D721Med (cell line): Measurements from ENCODE around the gene MARCHF3.

Experiments used
- DNase-seq: peaks from one replicate; pipeline ENCODE4 v3.0.0; 2011; ENCODE audit warnings: low spot score; ENCODE audit not compliant: insufficient read length
- FAIRE-seq: peaks from 2 replicates; lab custom pipeline; 2011; peaks lifted over from hg19 to GRCh38; lab: Jason Lieb, UNC
- TF ChIP-seq, protein P1 (sequence below): IDR thresholded peaks from 2 replicates; pipeline ENCODE4 v1.5.1; 2012; ENCODE audit warnings: mild to moderate bottlenecking, control low read depth; ENCODE audit not compliant: insufficient read depth; ENCODE audit errors: missing control alignments

The MARCHF3 gene

DNA sequence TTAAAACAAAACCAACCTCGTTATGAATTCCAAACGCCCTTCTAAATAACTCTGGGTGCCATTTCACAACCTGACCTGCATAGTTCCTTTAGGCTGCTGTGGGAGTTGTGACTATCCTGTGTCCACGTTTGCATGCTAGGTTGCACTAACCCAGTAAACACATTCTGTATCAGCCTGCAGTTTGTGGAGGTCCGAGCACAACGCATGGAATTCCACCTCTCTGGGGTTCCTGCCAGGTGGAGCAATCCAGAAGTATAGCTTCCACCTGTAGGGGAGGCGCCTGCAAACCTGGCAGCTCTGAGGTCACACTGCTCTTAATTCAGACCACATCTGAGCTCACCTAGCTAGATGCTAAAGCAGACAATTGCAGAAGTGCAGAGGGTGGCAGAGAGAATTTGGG is 57.2 kb downstream of the MARCHF3 start:
- TF ChIP-seq, protein P1, sequence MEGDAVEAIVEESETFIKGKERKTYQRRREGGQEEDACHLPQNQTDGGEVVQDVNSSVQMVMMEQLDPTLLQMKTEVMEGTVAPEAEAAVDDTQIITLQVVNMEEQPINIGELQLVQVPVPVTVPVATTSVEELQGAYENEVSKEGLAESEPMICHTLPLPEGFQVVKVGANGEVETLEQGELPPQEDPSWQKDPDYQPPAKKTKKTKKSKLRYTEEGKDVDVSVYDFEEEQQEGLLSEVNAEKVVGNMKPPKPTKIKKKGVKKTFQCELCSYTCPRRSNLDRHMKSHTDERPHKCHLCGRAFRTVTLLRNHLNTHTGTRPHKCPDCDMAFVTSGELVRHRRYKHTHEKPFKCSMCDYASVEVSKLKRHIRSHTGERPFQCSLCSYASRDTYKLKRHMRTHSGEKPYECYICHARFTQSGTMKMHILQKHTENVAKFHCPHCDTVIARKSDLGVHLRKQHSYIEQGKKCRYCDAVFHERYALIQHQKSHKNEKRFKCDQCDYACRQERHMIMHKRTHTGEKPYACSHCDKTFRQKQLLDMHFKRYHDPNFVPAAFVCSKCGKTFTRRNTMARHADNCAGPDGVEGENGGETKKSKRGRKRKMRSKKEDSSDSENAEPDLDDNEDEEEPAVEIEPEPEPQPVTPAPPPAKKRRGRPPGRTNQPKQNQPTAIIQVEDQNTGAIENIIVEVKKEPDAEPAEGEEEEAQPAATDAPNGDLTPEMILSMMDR = no peak
- DNase-seq (no peak), FAIRE-seq (no peak)

DNA sequence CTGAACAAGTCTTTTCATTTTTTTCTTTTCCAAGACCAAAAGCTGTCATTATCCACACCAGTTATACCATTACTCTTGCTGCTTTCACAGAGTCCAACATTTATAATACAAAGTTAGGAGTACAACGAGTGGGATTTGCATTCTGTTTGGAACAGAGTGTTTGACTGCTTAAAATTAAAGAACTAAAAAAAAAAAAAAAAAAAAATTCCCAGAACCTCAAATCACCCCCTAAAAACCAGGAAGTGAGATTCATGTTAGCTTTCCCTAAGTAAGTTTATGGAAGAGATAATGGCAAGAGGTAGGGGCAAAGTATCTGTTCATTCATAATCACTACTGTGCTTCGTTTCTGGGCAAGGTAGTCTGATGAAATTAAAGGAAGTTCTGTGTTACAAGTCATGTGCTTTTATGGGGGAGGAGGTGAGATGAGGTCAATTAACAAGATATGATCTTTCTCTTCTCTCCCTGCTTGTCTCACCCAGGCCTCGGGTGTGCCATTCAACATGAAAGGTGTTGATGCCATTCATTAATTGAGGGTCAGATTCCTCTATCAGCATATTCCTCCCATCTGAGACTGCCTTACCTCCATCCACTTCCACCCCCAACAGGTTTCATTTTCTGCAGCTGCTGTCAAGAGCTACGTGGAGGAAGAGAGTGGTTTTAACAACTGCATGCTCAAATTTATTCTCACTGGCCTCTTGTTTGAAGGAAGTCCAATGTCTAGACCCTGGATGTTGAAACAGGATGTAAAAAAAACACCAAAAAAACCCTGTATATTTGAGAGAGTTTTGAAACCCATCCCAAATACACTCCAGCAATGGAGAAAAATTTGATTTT is 58.1 kb downstream of the MARCHF3 start:
- TF ChIP-seq, protein P1 = no peak

DNA sequence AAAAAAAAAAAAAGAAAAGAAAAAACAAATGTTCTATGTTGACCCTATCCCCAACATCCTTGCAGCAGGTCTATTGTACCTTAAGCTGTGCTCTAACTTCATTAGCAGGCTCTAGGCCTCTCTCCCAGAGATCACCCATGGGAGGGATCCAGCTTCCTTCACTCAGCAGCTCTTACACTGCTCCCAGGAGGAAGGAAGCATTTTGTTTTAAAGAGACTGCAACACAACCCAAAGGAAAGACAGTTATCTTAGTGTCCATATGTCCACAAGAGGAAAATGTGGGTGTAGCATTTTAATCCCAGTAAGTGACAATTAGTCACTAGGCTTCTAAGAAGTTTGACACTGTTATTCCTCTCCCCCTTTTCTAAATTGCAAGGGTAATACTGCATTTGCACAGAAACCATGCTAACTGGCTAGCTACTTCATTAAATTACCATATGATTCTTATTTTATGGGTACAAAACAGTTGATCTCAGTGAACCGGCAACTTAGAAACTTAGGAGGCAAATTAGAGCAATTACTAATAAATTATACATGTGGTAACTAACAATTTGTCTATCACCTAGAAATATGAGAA is 58.8 kb downstream of the MARCHF3 start:
- DNase-seq (no peak), FAIRE-seq (no peak)
- TF ChIP-seq, protein P1 = no peak

More for the DNA sequence above, 58.1 kb downstream of the MARCHF3 start:
- DNase-seq = no peak
- no peak for FAIRE-seq

DNA sequence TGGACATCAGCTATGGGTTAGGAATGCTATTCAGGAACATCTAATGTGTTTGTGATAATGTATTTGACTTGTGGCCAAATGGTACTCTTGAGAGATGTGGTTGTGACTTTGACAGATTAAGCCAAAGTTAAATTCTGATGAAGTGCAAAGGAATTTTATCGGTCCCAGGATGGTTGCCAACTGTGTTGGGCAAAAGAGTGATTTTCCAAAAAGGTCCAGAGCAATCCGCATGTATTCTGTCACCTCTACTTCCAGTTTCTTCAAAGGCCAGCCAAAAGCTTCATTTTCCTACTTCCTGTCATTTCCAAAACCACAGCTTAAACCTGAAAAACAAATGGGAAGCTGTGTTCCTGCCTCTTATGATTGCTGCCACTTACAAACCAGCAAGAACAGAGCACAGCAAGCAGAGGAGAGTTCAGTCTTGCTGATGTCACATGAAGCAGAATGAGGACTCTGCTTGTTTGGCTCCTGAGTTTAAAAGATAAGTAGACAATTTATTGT is 59.8 kb downstream of the MARCHF3 start:
- no peak for DNase-seq
- TF ChIP-seq, protein P1 = no peak
- FAIRE-seq = no peak

DNA sequence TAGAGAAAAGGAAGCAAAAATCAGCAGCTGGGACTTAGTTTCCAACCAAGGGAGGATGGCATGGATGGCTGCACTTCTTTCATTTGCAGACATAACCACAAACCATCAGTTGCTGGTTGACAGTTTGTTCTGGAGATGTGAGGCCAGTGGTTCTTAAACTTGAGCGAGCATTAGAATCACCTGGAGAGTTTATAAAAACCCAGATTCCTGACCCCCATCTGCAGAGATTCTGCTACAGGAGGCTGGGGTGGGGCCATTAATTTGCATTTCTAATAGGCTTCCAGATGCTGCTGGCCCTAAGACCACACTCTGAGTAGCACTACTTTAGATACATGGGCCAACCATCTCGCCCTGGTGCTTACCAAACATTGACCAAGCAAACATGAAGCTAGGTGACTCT is 60.8 kb downstream of the MARCHF3 start:
- no peak for DNase-seq
- FAIRE-seq = no peak
- TF ChIP-seq, protein P1 = no peak

DNA sequence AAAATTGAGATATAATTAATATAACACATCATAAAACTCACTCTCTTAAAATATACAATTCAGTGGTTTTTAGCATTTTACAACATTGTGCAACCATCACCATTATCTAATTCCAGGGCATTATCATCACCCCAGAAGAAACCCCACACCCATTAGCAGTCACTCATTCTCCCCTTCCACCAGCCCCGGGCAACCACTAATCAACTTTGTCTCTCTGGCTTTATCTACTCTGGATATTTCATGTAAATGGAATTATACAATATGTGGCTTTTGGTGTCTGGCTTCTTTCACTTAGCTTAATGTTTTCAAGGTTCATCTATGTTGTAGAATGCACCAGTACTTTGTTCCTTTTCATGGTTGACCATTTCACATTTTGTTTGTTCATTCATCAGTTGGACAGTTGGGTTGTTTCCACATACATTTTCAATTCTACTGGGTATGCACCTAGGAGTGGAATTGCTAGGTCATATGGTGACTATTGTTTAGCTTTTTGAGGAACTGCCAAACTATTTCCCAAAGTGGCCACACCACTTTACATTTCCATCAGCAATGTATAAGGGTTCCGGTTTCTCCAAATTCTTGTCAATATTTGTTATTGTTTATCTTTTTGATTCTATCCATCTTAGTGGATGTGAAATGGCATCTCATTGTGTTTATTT is 62.4 kb downstream of the MARCHF3 start:
- DNase-seq (no peak), FAIRE-seq (no peak)
- TF ChIP-seq, protein P1 = no peak
